ENCODE data around the gene CDK15.

CDK15 gene

GRCh38 chr2:201777043-201777442 is 29.3 kb upstream of the CDK15 start:
- H3K27ac ChIP-seq, result no peak overlapping the region
- H3K9me3 ChIP-seq (ENCODE audit: severe bottlenecking), result no peaks in the 10 kb centered on the region
- H3K36me3 ChIP-seq, result no peaks in the 10 kb centered on the region
- DNase-seq, result no peak
- no peaks in the 10 kb centered on the region for H3K27me3 ChIP-seq (ENCODE audit: insufficient read depth, low read depth, severe bottlenecking)
- no peak overlapping the region for H3K4me3 ChIP-seq (ENCODE audit: low read depth, low read length)
- no peak for TF ChIP-seq CTCF (IDR thresholded peaks at IDR 0.05; ENCODE audit: low read depth, low read length)

GRCh38 chr2:201777869-201778268 is 28.5 kb upstream of the CDK15 start:
- no peak for TF ChIP-seq CTCF (IDR thresholded peaks at IDR 0.05; ENCODE audit: low read depth, low read length)
- Histone ChIP-seq H3K9me3 (ENCODE audit: severe bottlenecking) (no peaks in the 10 kb centered on the region), H3K36me3 (no peaks in the 10 kb centered on the region), H3K4me3 (ENCODE audit: low read depth, low read length) (no peak overlapping the region), H3K27me3 (ENCODE audit: insufficient read depth, low read depth, severe bottlenecking) (no peaks in the 10 kb centered on the region), H3K27ac (no peak overlapping the region)
- no peak for DNase-seq

- Histone ChIP-seq H3K27ac (peak overlapping the region; percentile 79), H3K9me3 (ENCODE audit: severe bottlenecking) (no peaks in the 10 kb centered on the region), H3K36me3 (no peaks in the 10 kb centered on the region), H3K4me3 (ENCODE audit: low read depth, low read length) (peak overlapping the region; percentile 76), H3K27me3 (ENCODE audit: insufficient read depth, low read depth, severe bottlenecking) (no peaks in the 10 kb centered on the region)
- peak; percentile 41 for DNase-seq
- TF ChIP-seq CTCF (IDR thresholded peaks at IDR 0.05; ENCODE audit: low read depth, low read length), result no peak
Observed at GRCh38 chr2:201779901-201780673, 26.2 kb upstream of the CDK15 start.

- H3K36me3 ChIP-seq, result no peaks in the 10 kb centered on the region
- H3K27me3 ChIP-seq (ENCODE audit: insufficient read depth, low read depth, severe bottlenecking), result no peaks in the 10 kb centered on the region
- no peaks in the 10 kb centered on the region for H3K9me3 ChIP-seq (ENCODE audit: severe bottlenecking)
- H3K4me3 ChIP-seq (ENCODE audit: low read depth, low read length), result peak within 1 kb of the TSS; percentile 76
- peak within 1 kb of the TSS; percentile 79 for H3K27ac ChIP-seq
- TF ChIP-seq CTCF (IDR thresholded peaks at IDR 0.05; ENCODE audit: low read depth, low read length), result no peak
- DNase-seq, result peak; percentile 99
Observed at GRCh38 chr2:201780674-201781493, 25.5 kb upstream of the CDK15 start, which contains the start of gene ALS2. ALS2 (minus strand) TSS chr2:201780933; CDS start chr2:201768885, 12,048 bp downstream.

- peak; percentile 21 for DNase-seq
- H3K9me3 ChIP-seq (ENCODE audit: severe bottlenecking), result no peaks in the 10 kb centered on the region
Observed at GRCh38 chr2:201781557-201782051, 24.7 kb upstream of the CDK15 start.

More at GRCh38 chr2:201781557-201782051, 24.7 kb upstream of the CDK15 start:
- H3K4me3 ChIP-seq (ENCODE audit: low read depth, low read length), result peak overlapping the region; percentile 76
- no peaks in the 10 kb centered on the region for H3K36me3 ChIP-seq
- peak overlapping the region; percentile 79 for H3K27ac ChIP-seq
- H3K27me3 ChIP-seq (ENCODE audit: insufficient read depth, low read depth, severe bottlenecking), result no peaks in the 10 kb centered on the region
- TF ChIP-seq CTCF (IDR thresholded peaks at IDR 0.05; ENCODE audit: low read depth, low read length), result no peak

Data from WERI-Rb-1 (cell line).